Measurements from ENCODE around the gene SASS6.

SASS6 gene

GRCh38 chr1:100132566-100133477 is at the start of gene SASS6, which contains the start of gene TRMT13:
SASS6 (minus strand) TSS chr1:100132930; CDS start chr1:100132814, 116 bp downstream.
TRMT13 (plus strand) TSS chr1:100133163; CDS start chr1:100133169, 6 bp downstream.
- ATAC-seq, result peak; percentile 95 to 96

DNA sequence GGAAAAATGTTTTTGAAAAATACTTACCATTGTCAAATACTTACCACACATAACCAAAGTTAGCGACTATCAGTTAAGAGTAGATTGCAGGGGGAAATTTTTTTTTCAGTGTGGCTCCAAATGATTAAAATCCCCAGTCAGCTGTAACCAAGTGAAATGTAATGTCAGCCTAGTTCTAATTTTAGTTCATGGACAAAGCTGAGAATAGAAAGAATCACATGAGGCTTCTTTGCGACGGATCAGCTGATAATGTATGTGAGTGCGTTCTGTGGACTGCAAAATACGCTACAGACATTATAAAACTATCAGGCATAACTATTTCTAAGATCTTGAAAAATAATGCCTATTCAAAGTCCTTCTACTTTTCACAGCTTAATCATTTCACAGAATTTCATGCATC is 45.4 kb upstream of the SASS6 start, which contains the start of gene LRRC39:
LRRC39 (minus strand) TSS at position 166 of the 400 bp plus-strand sequence. CDS start 9,740 bp downstream, outside the sequence.
- no peak for ATAC-seq

- ATAC-seq, result no peak
These were observed 44.7 kb upstream of the SASS6 start for GRCh38 chr1:100177295-100178041.

DNA sequence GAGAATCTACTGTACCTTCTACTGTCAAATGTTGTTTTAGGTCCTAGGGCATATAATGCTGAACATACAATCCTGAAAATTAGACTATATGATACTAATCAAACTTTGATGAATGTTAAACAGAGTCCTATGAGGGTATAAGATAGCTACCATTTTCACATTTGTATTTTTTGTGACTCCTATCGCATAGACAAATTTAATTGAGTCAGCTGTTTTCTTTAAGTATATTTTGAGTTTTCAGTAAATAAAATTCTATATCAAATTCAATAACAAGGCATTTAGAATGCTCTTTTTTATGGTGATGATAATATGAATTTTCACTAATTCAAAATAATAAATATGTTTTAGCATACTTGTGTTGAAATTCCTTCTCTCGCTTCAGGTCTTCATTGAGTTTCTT is 35.3 kb upstream of the SASS6 start:
- ATAC-seq, result no peak

GRCh38 chr1:100164702-100165101 is 32.0 kb upstream of the SASS6 start:
- no peak for ATAC-seq

GRCh38 chr1:100164216-100164615 is 31.5 kb upstream of the SASS6 start:
- no peak for ATAC-seq

- ATAC-seq, result no peak
These were observed 30.2 kb upstream of the SASS6 start for GRCh38 chr1:100162881-100163280.

DNA sequence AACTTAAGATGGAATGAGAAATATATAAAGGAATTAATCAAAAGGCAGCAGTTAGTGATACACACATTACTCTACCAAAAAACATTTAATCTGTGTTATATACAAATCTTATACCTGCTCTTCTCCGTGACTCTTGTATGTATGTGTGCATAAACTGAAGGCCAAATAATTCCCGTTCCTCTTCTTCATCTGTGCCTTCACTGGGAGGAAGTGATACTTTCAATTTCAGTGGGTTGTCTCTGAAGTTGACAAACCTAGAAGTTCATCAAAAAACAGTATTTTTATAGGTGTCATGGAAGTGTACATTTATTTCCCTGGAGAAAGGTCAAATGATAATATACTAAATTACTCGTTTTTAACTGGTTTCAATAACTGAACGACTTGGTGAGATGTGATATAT is 19.5 kb upstream of the SASS6 start:
- ATAC-seq, result no peak

DNA sequence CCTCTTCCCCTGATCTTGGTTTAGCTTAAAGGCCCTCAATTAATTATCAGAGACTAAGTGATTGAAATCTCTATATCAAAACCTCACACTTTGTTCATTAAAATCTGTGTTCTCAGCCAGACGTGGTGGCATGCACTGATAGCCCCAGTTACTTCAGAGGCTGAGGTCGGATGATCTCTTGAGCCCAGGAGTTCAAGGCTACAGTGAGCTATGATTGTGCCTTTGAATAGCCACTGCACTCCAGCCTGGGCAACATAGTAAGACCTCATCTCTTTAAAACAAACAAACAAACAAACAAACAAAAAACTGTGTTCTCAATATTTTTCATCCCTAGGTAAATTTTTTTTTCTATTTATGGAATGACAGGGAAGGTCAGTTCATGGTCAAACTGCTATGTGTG is 18.9 kb upstream of the SASS6 start:
- no peak for ATAC-seq

DNA sequence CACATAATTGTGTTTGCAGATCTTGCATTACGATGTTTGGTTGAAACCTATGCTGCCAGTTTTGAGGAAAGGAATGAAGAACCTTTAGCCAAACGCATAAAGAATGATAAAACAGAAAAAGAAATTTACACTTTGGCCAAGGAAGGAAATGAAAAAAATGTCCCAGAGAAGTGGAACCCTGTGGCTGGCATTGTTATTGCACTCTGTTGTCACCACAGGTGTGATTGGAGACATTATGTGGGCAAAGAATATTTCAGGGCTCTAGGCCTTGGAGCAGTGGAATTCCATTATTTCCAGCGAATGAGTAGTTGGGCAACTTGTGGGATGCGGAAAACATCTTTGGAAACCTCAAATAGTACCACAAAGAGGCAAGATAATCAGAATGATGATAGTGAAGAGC is 15.1 kb upstream of the SASS6 start:
- ATAC-seq, result no peak

DNA sequence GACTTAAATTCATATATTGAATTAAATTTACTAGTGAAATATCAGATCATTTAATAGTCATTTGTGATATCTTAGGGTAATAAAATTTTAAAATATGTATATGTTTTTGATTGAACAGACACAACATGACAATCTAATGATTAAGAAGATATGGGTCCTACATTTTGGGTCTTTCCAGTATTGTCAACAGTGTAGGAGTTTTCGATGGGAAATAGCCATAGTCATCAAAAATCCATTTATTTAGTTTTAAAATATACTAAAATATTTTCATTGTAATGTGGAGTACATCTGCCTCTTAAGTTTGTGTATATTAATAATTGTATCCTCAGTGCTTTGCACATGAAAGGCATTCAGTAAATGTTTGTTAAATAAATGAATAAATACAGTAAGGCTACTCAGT is 14.2 kb upstream of the SASS6 start:
- no peak for ATAC-seq

GRCh38 chr1:100145116-100145515 is 12.4 kb upstream of the SASS6 start:
- ATAC-seq, result no peak

DNA sequence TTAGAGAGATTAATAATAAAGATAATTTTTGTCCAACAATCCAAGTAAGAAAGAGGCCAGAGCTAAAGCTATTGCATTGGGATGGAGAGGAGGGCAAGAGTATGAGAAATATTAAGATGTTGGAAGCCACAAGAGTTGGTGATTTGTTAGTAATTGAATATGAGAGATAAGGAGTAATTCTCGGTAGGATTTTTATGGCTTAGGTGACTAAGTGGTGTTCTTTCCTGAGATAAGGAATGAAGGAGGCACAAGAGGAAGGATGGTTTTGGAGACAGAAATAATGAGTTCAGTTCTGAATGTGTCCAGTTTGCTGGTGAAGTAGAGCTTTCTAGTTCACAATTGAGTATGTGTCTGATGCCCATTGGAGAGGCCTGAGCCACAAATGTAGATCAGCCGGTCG is 9.6 kb upstream of the SASS6 start:
- no peak for ATAC-seq

DNA sequence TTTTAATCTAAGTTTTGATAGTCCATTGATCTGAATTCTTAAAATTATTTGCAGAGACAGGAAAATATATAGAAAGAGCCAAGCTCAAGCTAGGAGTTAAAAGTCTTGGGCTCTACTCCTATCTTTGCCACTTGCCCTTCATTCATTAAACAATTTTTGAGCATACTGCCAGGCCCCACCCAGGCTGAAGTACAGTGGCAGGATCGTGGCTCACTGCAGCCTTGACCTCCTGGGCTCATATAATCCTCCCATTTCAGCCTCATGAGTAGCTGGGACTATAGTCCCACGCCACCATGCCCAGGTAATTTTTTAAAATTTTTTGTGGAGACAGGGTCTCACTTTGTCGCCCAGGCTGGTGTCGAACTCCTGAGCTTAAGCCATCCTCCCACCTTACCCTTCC is 8.5 kb upstream of the SASS6 start:
- no peak for ATAC-seq

GRCh38 chr1:100137602-100138001 is 4.9 kb upstream of the SASS6 start:
- ATAC-seq, result no peak

- ATAC-seq, result no peak
These were observed 2.1 kb upstream of the SASS6 start for GRCh38 chr1:100134872-100135271.

DNA sequence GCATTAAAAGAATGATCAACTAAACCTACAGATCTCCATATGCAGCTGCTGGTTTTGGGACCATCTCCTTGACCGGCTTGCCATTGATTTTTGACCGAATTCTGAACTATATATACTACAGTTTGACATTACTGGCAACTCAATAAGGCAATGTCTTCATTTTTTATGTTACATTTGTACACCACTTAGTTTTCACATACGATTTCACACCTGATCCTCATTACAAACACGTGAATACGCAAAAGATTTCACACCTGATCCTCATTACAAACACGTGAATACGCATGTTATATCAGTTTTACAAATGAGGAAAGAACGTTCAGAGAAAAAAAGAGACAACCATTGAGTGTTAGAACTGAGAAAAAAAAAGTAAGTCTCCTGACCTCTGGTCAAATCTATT is 1.1 kb downstream of the SASS6 start:
- no peak for ATAC-seq

- ATAC-seq, result no peak
These were observed 2.1 kb downstream of the SASS6 start for GRCh38 chr1:100130552-100131077.

GRCh38 chr1:100127226-100127625 is 5.5 kb downstream of the SASS6 start:
- ATAC-seq, result no peak

GRCh38 chr1:100122177-100122576 is 10.6 kb downstream of the SASS6 start:
- ATAC-seq, result no peak

- no peak for ATAC-seq
These were observed 17.2 kb downstream of the SASS6 start for GRCh38 chr1:100115524-100115923.

DNA sequence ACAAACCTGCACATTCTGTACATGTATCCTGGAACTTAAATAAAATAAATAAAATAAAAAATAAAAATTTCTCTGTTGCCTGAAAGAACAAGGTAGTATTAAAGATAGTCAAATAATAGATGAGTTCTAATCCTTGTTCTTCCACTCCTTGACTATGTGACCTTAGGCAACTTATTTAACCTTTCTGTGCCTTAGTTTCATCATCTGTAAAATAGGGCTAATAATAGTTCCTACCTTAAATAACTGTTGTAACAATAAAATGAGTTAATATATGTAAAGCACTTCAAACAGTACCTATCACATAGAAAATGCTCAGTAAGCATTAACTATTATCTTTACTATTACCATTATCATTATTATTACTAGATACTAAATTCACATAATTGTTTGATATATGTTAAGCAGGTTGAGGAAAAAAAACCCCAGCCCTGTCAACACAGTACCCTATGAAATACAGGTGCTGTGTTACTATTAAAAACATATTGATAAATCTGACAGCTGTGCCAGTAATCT is 23.1 kb downstream of the SASS6 start:
- no peak for ATAC-seq

- ATAC-seq, result no peak
These were observed 25.0 kb downstream of the SASS6 start for GRCh38 chr1:100107696-100108095.

Data from activated CD4-positive, CD25-positive, alpha-beta regulatory T cell treated with anti-CD3 and anti-CD28 coated beads, Interleukin-2, amount 50 U/mL, for 24 hours (primary cell).